NOMO-1 treated with DMSO at 0.1 percent for 48 hours (cell line): ENCODE measurements around the gene UBXN7.
"Not testable (repeated sequence)": the region's sequence is repeated elsewhere in the genome, so short reads cannot be mapped to it uniquely, and the experiment has no call there.

Experiments
- DNase-seq: peaks from one replicate; lab custom pipeline; 2025; ENCODE audit not compliant: unreplicated experiment; lab: John Stamatoyannopoulos, UW

Gene UBXN7

GRCh38 chr3:196432137-196432879 is at the start of gene UBXN7:
UBXN7 (minus strand) TSS chr3:196432427; CDS start chr3:196432399, 28 bp downstream.
- DNase-seq: peak; percentile 96

- DNase-seq: no peak
Observed at GRCh38 chr3:196477678-196478077, 45.5 kb upstream of the UBXN7 start.

- DNase-seq: no peak
Observed at GRCh38 chr3:196472286-196472685, 40.1 kb upstream of the UBXN7 start.

GRCh38 chr3:196471551-196471950 is 39.3 kb upstream of the UBXN7 start:
- DNase-seq: no peak

GRCh38 chr3:196470182-196470581 is 38.0 kb upstream of the UBXN7 start:
- DNase-seq: not testable (repeated sequence)

GRCh38 chr3:196463804-196464203 is 31.6 kb upstream of the UBXN7 start:
- DNase-seq: no peak

GRCh38 chr3:196463478-196463756 is 31.2 kb upstream of the UBXN7 start:
- DNase-seq: no peak

GRCh38 chr3:196462680-196463477 is 30.7 kb upstream of the UBXN7 start:
- not testable (repeated sequence) for DNase-seq

- DNase-seq: peak; percentile 94
Observed at GRCh38 chr3:196458063-196458462, 25.8 kb upstream of the UBXN7 start.

GRCh38 chr3:196457470-196457869 is 25.2 kb upstream of the UBXN7 start:
- DNase-seq: peak; percentile 100

GRCh38 chr3:196454935-196455334 is 22.7 kb upstream of the UBXN7 start:
- no peak for DNase-seq

GRCh38 chr3:196445391-196445790 is 13.2 kb upstream of the UBXN7 start:
- DNase-seq: not testable (repeated sequence)

- no peak for DNase-seq
Observed at GRCh38 chr3:196444500-196444894, 12.3 kb upstream of the UBXN7 start.

- no peak for DNase-seq
Observed at GRCh38 chr3:196440696-196441095, 8.5 kb upstream of the UBXN7 start.

- no peak for DNase-seq
Observed at GRCh38 chr3:196440041-196440537, 7.9 kb upstream of the UBXN7 start.

- peak; percentile 86 for DNase-seq
Observed at GRCh38 chr3:196431181-196432136, 768 bp downstream of the UBXN7 start.

GRCh38 chr3:196428041-196428440 is 4.2 kb downstream of the UBXN7 start:
- no peak for DNase-seq

- DNase-seq: not testable (repeated sequence)
Observed at GRCh38 chr3:196424421-196424820, 7.8 kb downstream of the UBXN7 start.

GRCh38 chr3:196423044-196423781 is 9.0 kb downstream of the UBXN7 start:
- no peak for DNase-seq

- not testable (repeated sequence) for DNase-seq
Observed at GRCh38 chr3:196421668-196422067, 10.6 kb downstream of the UBXN7 start.
